ENCODE data around the gene TMEM115. TPM values are rescaled to one million over a fixed set of nuclear protein-coding genes. Genes with fewer than 3 reads are reported as not detected.
A peak's percentile ranks its signal among the peaks of the same experiment; 100 is the strongest.

Gene TMEM115
- total RNA-seq, 1 experiment from 2014 or later, result 56.6 TPM

- intact Hi-C loops (cut with micrococcal nuclease), result loop anchor here (5.0 kb wide), 2 partner anchors 262 to 1037 kb away; partner anchors contain the start of genes CISH and MANF
- Histone ChIP-seq H3K4me1 (ENCODE audit: insufficient read depth, low read length) (peaks cover 41% of the 10 kb centered on the region), H3K9ac (ENCODE audit: low read length) (peak overlapping the region; percentile 77), H3K27me3 (ENCODE audit: low read length) (no peaks in the 10 kb centered on the region), H3K79me2 (ENCODE audit: low read length) (peaks cover 53% of the 10 kb centered on the region), H3K27ac (ENCODE audit: low read length) (peak overlapping the region; percentile 70), H2AFZ (ENCODE audit: low read length) (peak overlapping the region; percentile 90), H3K9me2 (replicated peaks; ENCODE audit: low read length) (no peaks in the 10 kb centered on the region), H3K4me2 (ENCODE audit: low read length) (peak overlapping the region; percentile 95), H3K36me3 (ENCODE audit: low read depth, low read length) (peaks cover 22% of the 10 kb centered on the region; the same call in 1 of the 2 replicates), H3F3A (ENCODE audit: low read length, unreplicated experiment) (peaks cover 4% of the 10 kb centered on the region), H4K20me1 (ENCODE audit: low read length) (0 out of 2 replicates have a peak, but pooled peaks cover under 1% of the 10 kb centered on the region), H3K9me3 (ENCODE audit: low read length) (no peaks in the 10 kb centered on the region), H3K4me3 (ENCODE audit: low read length) (peak overlapping the region; percentile 84)
- TF ChIP-seq EZH2 (IDR thresholded peaks at IDR 0.05; ENCODE audit: low read length, unreplicated experiment) (no peak), CTCF (conservative IDR thresholded peaks at IDR 0.05; ENCODE audit: low read depth, low read length) (no peak), EZH2phosphoT487 (IDR thresholded peaks at IDR 0.05; ENCODE audit: borderline replicate concordance, low read length) (no peak)
- BruUV-seq (replicated peaks), result TSS peak; percentile 53
- ChIA-PET POLR2A (ENCODE audit: unreplicated experiment) (interaction anchor here (0.6 to 1.2 kb wide), 3 partner anchors 13 to 1150 kb away, joined by 3 to 5 read pairs (median 4); partner anchors contain the start of gene DCAF1), CTCF (interaction anchor here (0.5 to 0.6 kb wide), 2 partner anchors 11 to 13 kb away, joined by 4 to 5 read pairs; no protein-coding TSS in a partner anchor)
- ATAC-seq, result no peak
- DNase-seq, result no peak
These were observed 9.2 kb downstream of the TMEM115 start for GRCh38 chr3:50350213-50350526.

DNA sequence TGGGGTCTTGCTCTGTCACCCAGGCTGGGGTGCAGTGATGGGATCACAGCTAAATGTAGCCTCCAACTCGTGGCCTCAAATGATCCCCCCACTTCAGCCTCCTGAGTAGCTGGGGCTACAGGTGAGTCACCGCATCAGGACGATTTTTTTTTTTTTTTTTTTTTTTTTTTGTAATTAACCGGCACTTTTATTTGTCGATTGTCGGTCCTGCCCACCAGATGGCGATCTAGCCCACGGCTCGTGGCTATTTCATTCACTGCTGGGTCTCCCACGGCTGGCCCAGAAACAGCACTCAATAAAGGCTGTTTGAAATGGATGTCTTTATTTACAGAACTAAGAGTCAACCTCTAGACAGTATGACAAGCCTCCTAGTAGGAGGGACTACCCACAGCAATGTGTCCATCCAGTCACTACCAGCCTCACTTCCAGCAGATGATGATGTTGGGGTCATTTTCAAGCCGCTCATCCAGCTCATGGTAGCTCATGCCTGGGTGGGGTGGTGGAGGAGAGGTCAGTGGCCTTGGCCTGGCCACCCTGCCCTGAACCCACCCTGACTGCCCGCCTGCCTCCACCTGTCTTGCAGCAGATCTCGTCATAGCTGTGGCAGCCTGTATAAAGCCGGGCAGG lies 12.0 kb downstream of the TMEM115 start:
- no peaks in the 10 kb centered on the region for H4K20me1 ChIP-seq (ENCODE audit: low read length)
- H3K9ac ChIP-seq (ENCODE audit: low read length), result no peak overlapping the region
- no peak overlapping the region for H3K27ac ChIP-seq (ENCODE audit: low read length)
- no peak overlapping the region for H3K4me2 ChIP-seq (ENCODE audit: low read length)
- DNase-seq, result peak; percentile 89
- peaks cover 32% of the 10 kb centered on the region for H3K4me1 ChIP-seq (ENCODE audit: insufficient read depth, low read length)
- H3K79me2 ChIP-seq (ENCODE audit: low read length), result peaks cover 32% of the 10 kb centered on the region
- POLR2A ChIA-PET (ENCODE audit: unreplicated experiment), result interaction anchor here (0.6 kb wide), 2 partner anchors 10 to 292 kb away, joined by 3 to 17 read pairs; no protein-coding TSS in a partner anchor
- CTCF ChIA-PET, result interaction anchor here (0.6 to 1.0 kb wide), 10 partner anchors 10 to 254 kb away, joined by 3 to 22 read pairs (median 9); partner anchors contain the start of gene TUSC2
- ATAC-seq, result peak; percentile 44
- BruUV-seq (replicated peaks), result no TSS peak
- no peak overlapping the region for H2AFZ ChIP-seq (ENCODE audit: low read length)
- peaks cover 4% of the 10 kb centered on the region for H3F3A ChIP-seq (ENCODE audit: low read length, unreplicated experiment)
- H3K27me3 ChIP-seq (ENCODE audit: low read length), result no peaks in the 10 kb centered on the region
- no peaks in the 10 kb centered on the region for H3K9me3 ChIP-seq (ENCODE audit: low read length)
- no peak overlapping the region for H3K4me3 ChIP-seq (ENCODE audit: low read length)
- H3K36me3 ChIP-seq (ENCODE audit: low read depth, low read length), result no peaks in the 10 kb centered on the region; the same call in 1 of the 2 replicates
- no peaks in the 10 kb centered on the region for H3K9me2 ChIP-seq (replicated peaks; ENCODE audit: low read length)
- TF ChIP-seq EZH2phosphoT487 (IDR thresholded peaks at IDR 0.05; ENCODE audit: borderline replicate concordance, low read length) (no peak), CTCF (conservative IDR thresholded peaks at IDR 0.05; ENCODE audit: low read depth, low read length) (peak; percentile 78), EZH2 (IDR thresholded peaks at IDR 0.05; ENCODE audit: low read length, unreplicated experiment) (no peak)
- intact Hi-C loops (cut with micrococcal nuclease), result loop anchor here (1.0 kb wide), 1 partner anchor 195 kb away; no protein-coding TSS in a partner anchor

Data from PC-3 (cell line).